KMS-11 (cell line): Measurements from ENCODE around the gene TMPRSS6.

Experiments used
- H2AFZ ChIP-seq: fragments of 200-600 bp; sonication (generic); 2 replicates; pipeline ENCODE4 v1.6.1; 2016; ENCODE audit warnings: antibody characterized with exemption, mixed run types, low read depth
- H3K27ac ChIP-seq: fragments of 200-600 bp; sonication (generic); 2 replicates; pipeline ENCODE4 v1.6.1; 2016; ENCODE audit warnings: mild to moderate bottlenecking, mixed run types
- H3K27me3 ChIP-seq: fragments of 200-600 bp; sonication (generic); 2 replicates; pipeline ENCODE4 v1.6.1; 2017; ENCODE audit warnings: mild to moderate bottlenecking, low read depth, mixed run types, moderate library complexity; ENCODE audit not compliant: insufficient read depth
- H3K36me3 ChIP-seq: fragments of 200-600 bp; sonication (generic); 2 replicates; pipeline ENCODE4 v1.6.1; 2017; ENCODE audit warnings: mild to moderate bottlenecking, mixed run types; ENCODE audit not compliant: insufficient read depth
- H3K4me1 ChIP-seq: fragments of 200-600 bp; sonication (generic); 2 replicates; pipeline ENCODE4 v1.6.1; 2016; ENCODE audit warnings: mild to moderate bottlenecking, low read depth, mixed run types; ENCODE audit not compliant: poor library complexity, severe bottlenecking
- H3K4me2 ChIP-seq: fragments of 200-600 bp; sonication (generic); 2 replicates; pipeline ENCODE4 v1.7.0; 2016; ENCODE audit warnings: mild to moderate bottlenecking, mixed run types
- H3K4me3 ChIP-seq: fragments of 200-600 bp; sonication (generic); IDR thresholded peaks from 2 replicates; pipeline ENCODE4 v1.6.1; 2017; ENCODE audit warnings: low read depth, low read length, mixed read lengths; ENCODE audit not compliant: insufficient read depth
- H3K79me2 ChIP-seq: fragments of 200-600 bp; sonication (generic); 2 replicates; pipeline ENCODE4 v1.6.1; 2016; ENCODE audit warnings: low read depth, mixed run types; ENCODE audit not compliant: insufficient read depth
- H3K9ac ChIP-seq: fragments of 200-600 bp; sonication (generic); 2 replicates; pipeline ENCODE4 v1.6.1; 2016; ENCODE audit warnings: mild to moderate bottlenecking, mixed run types
- H4K20me1 ChIP-seq: fragments of 200-600 bp; sonication (generic); 2 replicates; pipeline ENCODE4 v1.6.1; 2016; ENCODE audit warnings: mild to moderate bottlenecking, mixed run types; ENCODE audit not compliant: insufficient read depth
- CTCF ChIP-seq: fragments of 200-600 bp; sonication (generic); conservative IDR thresholded peaks from 2 replicates; pipeline ENCODE4 v1.6.1; 2017; ENCODE audit warnings: low read depth, mild to moderate bottlenecking, antibody characterized with exemption, low read length, moderate library complexity, mixed read lengths

TMPRSS6 gene

GRCh38 chr22:37046589-37046988, 62.9 kb downstream of the TMPRSS6 start:
- peaks cover 9% of the 10 kb centered on the region for H3K4me1 ChIP-seq
- H3K27ac ChIP-seq, result no peak overlapping the region
- H4K20me1 ChIP-seq, result no peaks in the 10 kb centered on the region
- H3K79me2 ChIP-seq, result no peaks in the 10 kb centered on the region
- H3K4me2 ChIP-seq, result no peak overlapping the region
- H3K4me3 ChIP-seq, result no peak overlapping the region
- no peak overlapping the region for H2AFZ ChIP-seq
- no peaks in the 10 kb centered on the region for H3K36me3 ChIP-seq
- no peak for TF ChIP-seq CTCF
- H3K9ac ChIP-seq, result no peak overlapping the region
- H3K27me3 ChIP-seq, result no peaks in the 10 kb centered on the region

GRCh38 chr22:37045958-37046357, 63.6 kb downstream of the TMPRSS6 start:
- Histone ChIP-seq H3K79me2 (no peaks in the 10 kb centered on the region), H3K4me3 (no peak overlapping the region), H4K20me1 (no peaks in the 10 kb centered on the region), H3K9ac (no peak overlapping the region), H3K27me3 (no peaks in the 10 kb centered on the region), H3K4me2 (no peak overlapping the region), H3K36me3 (no peaks in the 10 kb centered on the region), H2AFZ (no peak overlapping the region), H3K27ac (no peak overlapping the region), H3K4me1 (peaks cover 9% of the 10 kb centered on the region)
- peak; percentile 63 for TF ChIP-seq CTCF

- Histone ChIP-seq H3K79me2 (no peaks in the 10 kb centered on the region), H3K9ac (no peak overlapping the region), H2AFZ (no peak overlapping the region), H3K4me1 (peaks cover 9% of the 10 kb centered on the region), H3K4me3 (no peak overlapping the region), H3K4me2 (no peak overlapping the region), H3K27ac (no peak overlapping the region), H3K27me3 (no peaks in the 10 kb centered on the region), H3K36me3 (no peaks in the 10 kb centered on the region), H4K20me1 (no peaks in the 10 kb centered on the region)
- TF ChIP-seq CTCF, result no peak
Observed at GRCh38 chr22:37044634-37045625, 64.6 kb downstream of the TMPRSS6 start.

GRCh38 chr22:37043828-37044538, 65.5 kb downstream of the TMPRSS6 start:
- H3K27ac ChIP-seq, result no peak overlapping the region
- H3K79me2 ChIP-seq, result no peaks in the 10 kb centered on the region
- H4K20me1 ChIP-seq, result no peaks in the 10 kb centered on the region
- no peak overlapping the region for H3K4me2 ChIP-seq
- H2AFZ ChIP-seq, result peak overlapping the region; percentile 18; the same call in 1 of the 2 replicates
- peaks cover 9% of the 10 kb centered on the region for H3K4me1 ChIP-seq
- H3K9ac ChIP-seq, result no peak overlapping the region
- no peak overlapping the region for H3K4me3 ChIP-seq
- no peaks in the 10 kb centered on the region for H3K36me3 ChIP-seq
- TF ChIP-seq CTCF, result peak; percentile 68
- H3K27me3 ChIP-seq, result no peaks in the 10 kb centered on the region
